HEK293 (cell line): ENCODE results near the gene KANSL1.

Experiments used
- CTCF ChIA-PET: fragments of 350-600 bp; formaldehyde crosslinking; extraction: SDS; loops from one replicate; lab custom pipeline; 2021; ENCODE audit warnings: antibody characterized with exemption; lab: Yijun Ruan, JAX
- POLR2A ChIA-PET: fragments of 300-600 bp; formaldehyde crosslinking; extraction: SDS; loops from one replicate; lab custom pipeline; 2020; ENCODE audit warnings: antibody characterized with exemption, inconsistent platforms; lab: Yijun Ruan, JAX
- H3K27ac ChIP-seq: fragments of 200-500 bp; sonication (Bioruptor generic); 2 replicates; pipeline ENCODE4 v1.5.1; 2014; ENCODE audit warnings: low read depth, low read length, control low read depth, inconsistent platforms; ENCODE audit errors: extremely low read depth
- H3K36me3 ChIP-seq, 2 experiments: fragments of 200-500 bp in 1 of 2; sonication (Bioruptor generic) in 1 of 2; 1 replicate in 1 of 2; 2 replicates in 1 of 2; pipeline ENCODE4 v1.5.1; 2014 to 2017; ENCODE audit warnings: inconsistent platforms in 2 of 2, low read length in 2 of 2; ENCODE audit not compliant: control insufficient read depth in 2 of 2, insufficient read depth in 1 of 2
- H3K4me1 ChIP-seq: fragments of 200-500 bp; sonication (Bioruptor generic); 2 replicates; pipeline ENCODE4 v1.5.1; 2014; ENCODE audit warnings: mild to moderate bottlenecking, low read length, inconsistent platforms; ENCODE audit not compliant: control insufficient read depth, insufficient read depth
- H3K4me3 ChIP-seq: 2 replicates; pipeline ENCODE4 v1.5.1; 2011; ENCODE audit warnings: low read depth, mild to moderate bottlenecking, control low read depth, low read length, moderate library complexity
- H3K9me3 ChIP-seq: fragments of 200-500 bp; sonication (Bioruptor generic); 2 replicates; pipeline ENCODE4 v1.5.1; 2014; ENCODE audit warnings: low read depth, low read length, inconsistent platforms; ENCODE audit not compliant: control insufficient read depth, insufficient read depth
- BCL11A ChIP-seq: fragments of 450-650 bp; formaldehyde crosslinking; IDR thresholded peaks from 2 replicates; pipeline ENCODE4 v1.5.1; 2016; ENCODE audit warnings: low read depth, missing biosample characterization, missing genetic modification characterization
- HOXD13 ChIP-seq: sonication (generic); formaldehyde crosslinking; IDR thresholded peaks from 2 replicates; pipeline ENCODE4 v1.8.0; 2022; ENCODE audit warnings: missing genetic modification reagents, borderline replicate concordance
- ZBTB21 ChIP-seq: fragments of 450-650 bp; formaldehyde crosslinking; IDR thresholded peaks from 2 replicates; pipeline ENCODE4 v1.5.1; 2017; ENCODE audit warnings: missing biosample characterization, missing genetic modification characterization
- ZFP3 ChIP-seq: fragments of 450-650 bp; formaldehyde crosslinking; IDR thresholded peaks from 2 replicates; pipeline ENCODE4 v1.5.1; 2016; ENCODE audit warnings: low read depth, missing biosample characterization, missing genetic modification characterization
- ZIC2 ChIP-seq: fragments of 450-650 bp; formaldehyde crosslinking; IDR thresholded peaks from 2 replicates; pipeline ENCODE4 v1.5.1; 2016; ENCODE audit warnings: missing biosample characterization, missing genetic modification characterization
- ZNF274 ChIP-seq, 2 experiments: fragments of 200-500 bp in 1 of 2; fragments of 450-650 bp in 1 of 2; sonication (Bioruptor generic) in 1 of 2; formaldehyde crosslinking in 1 of 2; IDR thresholded peaks; 2 replicates each; pipeline versions ENCODE4 v1.5.1 to v1.6.1; 2014 to 2016; ENCODE audit warnings: borderline replicate concordance in 1 of 2, inconsistent platforms in 1 of 2, low read length in 1 of 2, missing biosample characterization in 1 of 2, missing genetic modification characterization in 1 of 2
- ZNF335 ChIP-seq: fragments of 450-650 bp; formaldehyde crosslinking; conservative IDR thresholded peaks from 2 replicates; pipeline ENCODE4 v1.5.1; 2016; ENCODE audit warnings: missing biosample characterization, missing genetic modification characterization
- ZNF416 ChIP-seq: fragments of 450-650 bp; formaldehyde crosslinking; IDR thresholded peaks from 2 replicates; pipeline ENCODE4 v1.5.1; 2016; ENCODE audit warnings: missing biosample characterization, missing genetic modification characterization
- ZNF426 ChIP-seq: fragments of 450-650 bp; formaldehyde crosslinking; IDR thresholded peaks from 2 replicates; pipeline ENCODE4 v1.5.1; 2017; ENCODE audit warnings: missing biosample characterization, missing genetic modification characterization, mild to moderate bottlenecking, inconsistent platforms, moderate library complexity
- ZNF501 ChIP-seq: fragments of 450-650 bp; formaldehyde crosslinking; IDR thresholded peaks from 2 replicates; pipeline ENCODE4 v1.5.1; 2016; ENCODE audit warnings: missing biosample characterization, missing genetic modification characterization
- ZNF548 ChIP-seq: fragments of 450-650 bp; formaldehyde crosslinking; IDR thresholded peaks from 2 replicates; pipeline ENCODE4 v1.5.1; 2016; ENCODE audit warnings: missing biosample characterization, missing genetic modification characterization
- ZNF561 ChIP-seq: fragments of 450-650 bp; IDR thresholded peaks from 2 replicates; pipeline ENCODE4 v1.5.1; 2018; ENCODE audit warnings: missing biosample characterization, missing genetic modification characterization, borderline replicate concordance
- ZNF623 ChIP-seq: fragments of 450-650 bp; formaldehyde crosslinking; IDR thresholded peaks from 2 replicates; pipeline ENCODE4 v1.5.1; 2016; ENCODE audit warnings: missing biosample characterization, missing genetic modification characterization
- ZNF654 ChIP-seq: fragments of 450-650 bp; formaldehyde crosslinking; IDR thresholded peaks from 2 replicates; pipeline ENCODE4 v1.5.1; 2016; ENCODE audit warnings: low read depth, missing biosample characterization, missing genetic modification characterization
- ZNF670 ChIP-seq: fragments of 450-650 bp; formaldehyde crosslinking; IDR thresholded peaks from 2 replicates; pipeline ENCODE4 v1.5.1; 2016; ENCODE audit warnings: missing biosample characterization, missing genetic modification characterization, low read depth
- ZNF76 ChIP-seq: fragments of 450-650 bp; formaldehyde crosslinking; IDR thresholded peaks from 2 replicates; pipeline ENCODE4; 2016; ENCODE audit warnings: low read depth, missing biosample characterization, missing genetic modification characterization, borderline replicate concordance
- ZNF785 ChIP-seq: fragments of 450-650 bp; formaldehyde crosslinking; IDR thresholded peaks from 2 replicates; pipeline ENCODE4 v1.5.1; 2016; ENCODE audit warnings: missing biosample characterization, missing genetic modification characterization

The KANSL1 gene

GRCh38 chr17:46026166-46027047, 166.8 kb downstream of the KANSL1 start (continued):
- TF ChIP-seq ZBTB21 (no peak), ZNF654 (no peak)

- no peak overlapping the region for H3K27ac ChIP-seq
- no peaks in the 10 kb centered on the region for H3K4me1 ChIP-seq
- POLR2A ChIA-PET: no interaction called here
- H3K9me3 ChIP-seq: no peaks in the 10 kb centered on the region
- CTCF ChIA-PET: interaction anchor here (0.6 kb wide), 1 partner anchor 1005 kb away, joined by 8 read pairs; no protein-coding TSS in a partner anchor
- TF ChIP-seq ZIC2 (tag by site-specific recombination): peak; percentile 41; the same call in 1 of the 2 replicates
- no peak for TF ChIP-seq ZNF785
- no peak overlapping the region for H3K4me3 ChIP-seq
- peaks cover 3 to 67% of the 10 kb centered on the region in 2 experiments; a peak in 1 of 3 replicates for H3K36me3 ChIP-seq
Observed at GRCh38 chr17:46025510-46026165, 167.6 kb downstream of the KANSL1 start.

- Histone ChIP-seq H3K9me3 (no peaks in the 10 kb centered on the region), H3K27ac (no peak overlapping the region), H3K4me1 (no peaks in the 10 kb centered on the region), H3K4me3 (no peak overlapping the region), H3K36me3 (peaks cover 3 to 61% of the 10 kb centered on the region in 2 experiments; a peak in 1 of 3 replicates)
- ChIA-PET CTCF (no interaction called here), POLR2A (no interaction called here)
- TF ChIP-seq ZNF76 (tag by site-specific recombination) (no peak), ZNF426 (no peak), ZNF501 (tag by site-specific recombination) (no peak), ZNF548 (tag by site-specific recombination) (no peak), ZNF654 (no peak), ZNF623 (no peak), ZNF670 (no peak), ZNF416 (tag by site-specific recombination) (no peak)
Observed at GRCh38 chr17:46025060-46025459, 168.2 kb downstream of the KANSL1 start.

GRCh38 chr17:46024590-46024989, 168.6 kb downstream of the KANSL1 start:
- no peak overlapping the region for H3K4me3 ChIP-seq
- H3K27ac ChIP-seq: no peak overlapping the region
- H3K9me3 ChIP-seq: no peaks in the 10 kb centered on the region
- POLR2A ChIA-PET: no interaction called here
- CTCF ChIA-PET: no interaction called here
- no peak for TF ChIP-seq BCL11A (tag by site-specific recombination)
- TF ChIP-seq HOXD13 (CRISPR knock-in tag): no peak
- TF ChIP-seq ZNF335 (tag by site-specific recombination): no peak
- TF ChIP-seq ZNF274 (IDR thresholded peaks at IDR 0.05; ENCODE audit: low read length): no peak
- TF ChIP-seq ZNF274 (tag by site-specific recombination; IDR thresholded peaks at IDR 0.05; ENCODE audit: borderline replicate concordance): no peak
- no peak for TF ChIP-seq ZFP3 (tag by site-specific recombination)
- no peak for TF ChIP-seq ZNF561 (tag by site-specific recombination)
- H3K36me3 ChIP-seq: peaks cover 3 to 60% of the 10 kb centered on the region in 2 experiments; a peak in 1 of 3 replicates
- H3K4me1 ChIP-seq: no peaks in the 10 kb centered on the region
